ENCODE results near the gene PGLYRP4.
"Not testable (repeated sequence)": the region's sequence is repeated elsewhere in the genome, so short reads cannot be mapped to it uniquely, and the experiment has no call there.

The PGLYRP4 gene

GRCh38 chr1:153353226-153353947 lies 4.7 kb upstream of the PGLYRP4 start:
- no peaks in the 10 kb centered on the region for H3K9me3 ChIP-seq (ENCODE audit: severe bottlenecking)
- H3K4me3 ChIP-seq (ENCODE audit: low read depth, low read length): no peak overlapping the region
- peaks cover 80% of the 10 kb centered on the region for H3K27me3 ChIP-seq (ENCODE audit: insufficient read depth, low read depth, severe bottlenecking)
- peak; percentile 98 for TF ChIP-seq CTCF (IDR thresholded peaks at IDR 0.05; ENCODE audit: low read depth, low read length)
- no peaks in the 10 kb centered on the region for H3K36me3 ChIP-seq
- DNase-seq: peak; percentile 87
- no peak overlapping the region for H3K27ac ChIP-seq

- H3K27me3 ChIP-seq (ENCODE audit: insufficient read depth, low read depth, severe bottlenecking): peaks cover 80% of the 10 kb centered on the region
- no peak overlapping the region for H3K27ac ChIP-seq
- H3K9me3 ChIP-seq (ENCODE audit: severe bottlenecking): no peaks in the 10 kb centered on the region
- H3K4me3 ChIP-seq (ENCODE audit: low read depth, low read length): no peak overlapping the region
- DNase-seq: peak; percentile 87
- TF ChIP-seq CTCF (IDR thresholded peaks at IDR 0.05; ENCODE audit: low read depth, low read length): peak; percentile 99
- H3K36me3 ChIP-seq: no peaks in the 10 kb centered on the region
Observed at GRCh38 chr1:153352523-153352922, 3.9 kb upstream of the PGLYRP4 start.

GRCh38 chr1:153350321-153350957 lies 1.8 kb upstream of the PGLYRP4 start:
- peak; percentile 5 for DNase-seq
- peaks cover 80% of the 10 kb centered on the region for H3K27me3 ChIP-seq (ENCODE audit: insufficient read depth, low read depth, severe bottlenecking)
- no peak overlapping the region for H3K4me3 ChIP-seq (ENCODE audit: low read depth, low read length)
- no peak overlapping the region for H3K27ac ChIP-seq
- no peaks in the 10 kb centered on the region for H3K36me3 ChIP-seq
- H3K9me3 ChIP-seq (ENCODE audit: severe bottlenecking): no peaks in the 10 kb centered on the region
- TF ChIP-seq CTCF (IDR thresholded peaks at IDR 0.05; ENCODE audit: low read depth, low read length): no peak

GRCh38 chr1:153349363-153350320 lies 1.0 kb upstream of the PGLYRP4 start:
- no peak for TF ChIP-seq CTCF (IDR thresholded peaks at IDR 0.05; ENCODE audit: low read depth, low read length)
- peaks cover 80% of the 10 kb centered on the region for H3K27me3 ChIP-seq (ENCODE audit: insufficient read depth, low read depth, severe bottlenecking)
- peaks cover 1% of the 10 kb centered on the region for H3K9me3 ChIP-seq (ENCODE audit: severe bottlenecking)
- no peaks in the 10 kb centered on the region for H3K36me3 ChIP-seq
- peak; percentile 14 for DNase-seq
- H3K4me3 ChIP-seq (ENCODE audit: low read depth, low read length): no peak overlapping the region
- H3K27ac ChIP-seq: no peak overlapping the region

- TF ChIP-seq CTCF (IDR thresholded peaks at IDR 0.05; ENCODE audit: low read depth, low read length): no peak
- DNase-seq: peak; percentile 51
- H3K27me3 ChIP-seq (ENCODE audit: insufficient read depth, low read depth, severe bottlenecking): peaks cover 88% of the 10 kb centered on the region
- no peak overlapping the region for H3K4me3 ChIP-seq (ENCODE audit: low read depth, low read length)
- H3K9me3 ChIP-seq (ENCODE audit: severe bottlenecking): peaks cover 3% of the 10 kb centered on the region
- H3K27ac ChIP-seq: no peak overlapping the region
- no peaks in the 10 kb centered on the region for H3K36me3 ChIP-seq
Observed at GRCh38 chr1:153347856-153348255, 785 bp downstream of the PGLYRP4 start.

GRCh38 chr1:153347049-153347448 lies 1.6 kb downstream of the PGLYRP4 start:
- H3K36me3 ChIP-seq; H3K9me3 ChIP-seq (ENCODE audit: severe bottlenecking); H3K27ac ChIP-seq; H3K4me3 ChIP-seq (ENCODE audit: low read depth, low read length): not testable (repeated sequence)
- H3K27me3 ChIP-seq (ENCODE audit: insufficient read depth, low read depth, severe bottlenecking): peaks cover 94% of the 10 kb centered on the region
- peak; percentile 5 for DNase-seq

All from WERI-Rb-1 (cell line).